ENCODE measurements around the gene ERF.

Gene ERF

GRCh38 chr19:42249769-42250168 lies 5.2 kb downstream of the ERF start:
- no peak for DNase-seq (ENCODE audit: insufficient read length)
- FAIRE-seq: no peak
- TF ChIP-seq TAF1 (IDR thresholded peaks at IDR 0.05; ENCODE audit: borderline replicate concordance, low read depth, low read length) (no peak), POLR2AphosphoS5 (IDR thresholded peaks at IDR 0.05; ENCODE audit: low read depth, low read length) (no peak), POLR2A (IDR thresholded peaks at IDR 0.05; ENCODE audit: low read depth, low read length) (no peak)

GRCh38 chr19:42249149-42249750 lies 5.7 kb downstream of the ERF start:
- FAIRE-seq (no peak), DNase-seq (ENCODE audit: insufficient read length) (no peak)
- no peak for TF ChIP-seq POLR2AphosphoS5 (IDR thresholded peaks at IDR 0.05; ENCODE audit: low read depth, low read length)
- TF ChIP-seq TAF1 (IDR thresholded peaks at IDR 0.05; ENCODE audit: borderline replicate concordance, low read depth, low read length): no peak
- no peak for TF ChIP-seq POLR2A (IDR thresholded peaks at IDR 0.05; ENCODE audit: low read depth, low read length)

GRCh38 chr19:42248270-42249148 lies 6.4 kb downstream of the ERF start:
- FAIRE-seq (no peak), DNase-seq (ENCODE audit: insufficient read length) (no peak)
- TF ChIP-seq TAF1 (IDR thresholded peaks at IDR 0.05; ENCODE audit: borderline replicate concordance, low read depth, low read length) (no peak), POLR2AphosphoS5 (IDR thresholded peaks at IDR 0.05; ENCODE audit: low read depth, low read length) (no peak), POLR2A (IDR thresholded peaks at IDR 0.05; ENCODE audit: low read depth, low read length) (no peak)

- DNase-seq (ENCODE audit: insufficient read length): no peak
- no peak for TF ChIP-seq POLR2AphosphoS5 (IDR thresholded peaks at IDR 0.05; ENCODE audit: low read depth, low read length)
- no peak for TF ChIP-seq POLR2A (IDR thresholded peaks at IDR 0.05; ENCODE audit: low read depth, low read length)
- no peak for TF ChIP-seq TAF1 (IDR thresholded peaks at IDR 0.05; ENCODE audit: borderline replicate concordance, low read depth, low read length)
- FAIRE-seq: no peak
Measured at GRCh38 chr19:42247640-42248199, 7.2 kb downstream of the ERF start.

- DNase-seq (ENCODE audit: insufficient read length) (no peak), FAIRE-seq (no peak)
- no peak for TF ChIP-seq TAF1 (IDR thresholded peaks at IDR 0.05; ENCODE audit: borderline replicate concordance, low read depth, low read length)
- TF ChIP-seq POLR2A (IDR thresholded peaks at IDR 0.05; ENCODE audit: low read depth, low read length): 0 out of 2 replicates have a peak, but pooled peaks have one; percentile 18
Measured at GRCh38 chr19:42246922-42247639, 7.8 kb downstream of the ERF start.

GRCh38 chr19:42246143-42246921 lies 8.6 kb downstream of the ERF start:
- FAIRE-seq (no peak), DNase-seq (ENCODE audit: insufficient read length) (no peak)
- no peak for TF ChIP-seq TAF1 (IDR thresholded peaks at IDR 0.05; ENCODE audit: borderline replicate concordance, low read depth, low read length)
- TF ChIP-seq POLR2A (IDR thresholded peaks at IDR 0.05; ENCODE audit: low read depth, low read length): no peak; the same call in 1 of the 2 replicates
- no peak for TF ChIP-seq POLR2AphosphoS5 (IDR thresholded peaks at IDR 0.05; ENCODE audit: low read depth, low read length)

- DNase-seq (ENCODE audit: insufficient read length): no peak
- TF ChIP-seq TAF1 (IDR thresholded peaks at IDR 0.05; ENCODE audit: borderline replicate concordance, low read depth, low read length): no peak
- TF ChIP-seq POLR2A (IDR thresholded peaks at IDR 0.05; ENCODE audit: low read depth, low read length): no peak
- TF ChIP-seq POLR2AphosphoS5 (IDR thresholded peaks at IDR 0.05; ENCODE audit: low read depth, low read length): no peak
- no peak for FAIRE-seq
Measured at GRCh38 chr19:42245231-42245630, 9.7 kb downstream of the ERF start.

GRCh38 chr19:42244347-42245220 lies 10.3 kb downstream of the ERF start:
- DNase-seq (ENCODE audit: insufficient read length) (peak; percentile 87), FAIRE-seq (peak; percentile 96)
- TF ChIP-seq TAF1 (IDR thresholded peaks at IDR 0.05; ENCODE audit: borderline replicate concordance, low read depth, low read length) (peak; percentile 54; the same call in 1 of the 2 replicates), POLR2AphosphoS5 (IDR thresholded peaks at IDR 0.05; ENCODE audit: low read depth, low read length) (no peak)

GRCh38 chr19:42242512-42243409 lies 12.2 kb downstream of the ERF start, which contains the start of gene GSK3A:
Gene GSK3A, minus strand, starts transcription at chr19:42242602. Its CDS starts 137 bp downstream, at chr19:42242465.
- FAIRE-seq: peak; percentile 98
- TF ChIP-seq TAF1 (IDR thresholded peaks at IDR 0.05; ENCODE audit: borderline replicate concordance, low read depth, low read length) (peak; percentile 69), POLR2A (IDR thresholded peaks at IDR 0.05; ENCODE audit: low read depth, low read length) (peak; percentile 86), POLR2AphosphoS5 (IDR thresholded peaks at IDR 0.05; ENCODE audit: low read depth, low read length) (peak; percentile 73)

More at GRCh38 chr19:42242512-42243409, 12.2 kb downstream of the ERF start, which contains the start of gene GSK3A:
- peak; percentile 88 for DNase-seq (ENCODE audit: insufficient read length)

Measured in GM12892 (cell line).